ENCODE measurements around the gene MYCBP2.

Gene MYCBP2

GRCh38 chr13:77219401-77219800 lies 107.5 kb downstream of the MYCBP2 start:
- H3K27ac ChIP-seq (ENCODE audit: low read length, poor library complexity, severe bottlenecking): no peak overlapping the region
- no peak overlapping the region for H2BK15ac ChIP-seq (ENCODE audit: low read depth, poor library complexity, severe bottlenecking)
- no peak overlapping the region for H3K4me2 ChIP-seq (ENCODE audit: low read length, poor library complexity, severe bottlenecking)
- H2BK12ac ChIP-seq (ENCODE audit: low read length in 2 of 2): no peak overlapping the region
- peaks cover 6% of the 10 kb centered on the region for H3K79me1 ChIP-seq (replicated peaks; ENCODE audit: low read length, poor library complexity, severe bottlenecking)
- H3K4me3 ChIP-seq (ENCODE audit: insufficient read depth in 1 of 2, low read depth in 1 of 2, low read length in 2 of 2): no peak overlapping the region
- 94% methylated on average over 2 of the region's 2 CpGs for WGBS
- no peak overlapping the region for H2BK5ac ChIP-seq (ENCODE audit: low read depth, low read length, poor library complexity, severe bottlenecking)
- no peak overlapping the region for H3K9ac ChIP-seq (ENCODE audit: low read length)
- no peak overlapping the region for H3K4ac ChIP-seq (ENCODE audit: low read depth in 1 of 2, low read length in 2 of 2)
- H4K91ac ChIP-seq (ENCODE audit: low read length): no peak overlapping the region
- H3K18ac ChIP-seq (ENCODE audit: low read depth in 1 of 2, low read length in 2 of 2): no peak overlapping the region
- H3K27me3 ChIP-seq (ENCODE audit: control insufficient read depth in 1 of 2, insufficient read depth in 1 of 2, low read length in 2 of 2): no peaks in the 10 kb centered on the region
- no peak for DNase-seq
- no peaks in the 10 kb centered on the region for H3K9me3 ChIP-seq (ENCODE audit: control insufficient read depth, low read length)
- no peak overlapping the region for H4K8ac ChIP-seq (ENCODE audit: low read length)
- no peaks in the 10 kb centered on the region for H3K4me1 ChIP-seq (ENCODE audit: control insufficient read depth, insufficient read depth, low read depth, low read length)
- peaks cover 3 to 80% of the 10 kb centered on the region in 2 experiments for H3K36me3 ChIP-seq (ENCODE audit: control insufficient read depth in 1 of 2, insufficient read depth in 2 of 2, low read depth in 1 of 2, low read length in 2 of 2)
- H3K23ac ChIP-seq (ENCODE audit: low read length in 2 of 2): no peak overlapping the region
- no peak overlapping the region for H2BK120ac ChIP-seq (ENCODE audit: low read depth, low read length)
- no peak overlapping the region for H2AK5ac ChIP-seq (ENCODE audit: low read length, severe bottlenecking)
- H2AFZ ChIP-seq (ENCODE audit: low read depth, low read length): no peak overlapping the region
- no peak overlapping the region for H3K14ac ChIP-seq (ENCODE audit: low read length in 2 of 2)

- H2BK5ac ChIP-seq (ENCODE audit: low read depth, low read length, poor library complexity, severe bottlenecking): no peak overlapping the region
- H3K23ac ChIP-seq (ENCODE audit: low read length in 2 of 2): no peak overlapping the region
- H2BK12ac ChIP-seq (ENCODE audit: low read length in 2 of 2): no peak overlapping the region
- H2AFZ ChIP-seq (ENCODE audit: low read depth, low read length): no peak overlapping the region
- H3K79me1 ChIP-seq (replicated peaks; ENCODE audit: low read length, poor library complexity, severe bottlenecking): peaks cover 9% of the 10 kb centered on the region
- no peaks in the 10 kb centered on the region for H3K9me3 ChIP-seq (ENCODE audit: control insufficient read depth, low read length)
- no peak overlapping the region for H3K4ac ChIP-seq (ENCODE audit: low read depth in 1 of 2, low read length in 2 of 2)
- H3K14ac ChIP-seq (ENCODE audit: low read length in 2 of 2): no peak overlapping the region
- peaks cover 3 to 84% of the 10 kb centered on the region in 2 experiments for H3K36me3 ChIP-seq (ENCODE audit: control insufficient read depth in 1 of 2, insufficient read depth in 2 of 2, low read depth in 1 of 2, low read length in 2 of 2)
- H3K9ac ChIP-seq (ENCODE audit: low read length): no peak overlapping the region
- H2AK5ac ChIP-seq (ENCODE audit: low read length, severe bottlenecking): no peak overlapping the region
- H4K8ac ChIP-seq (ENCODE audit: low read length): no peak overlapping the region
- no peak overlapping the region for H3K4me2 ChIP-seq (ENCODE audit: low read length, poor library complexity, severe bottlenecking)
- no peaks in the 10 kb centered on the region for H3K27me3 ChIP-seq (ENCODE audit: control insufficient read depth in 1 of 2, insufficient read depth in 1 of 2, low read length in 2 of 2)
- H3K27ac ChIP-seq (ENCODE audit: low read length, poor library complexity, severe bottlenecking): no peak overlapping the region
- H2BK120ac ChIP-seq (ENCODE audit: low read depth, low read length): no peak overlapping the region
- H3K18ac ChIP-seq (ENCODE audit: low read depth in 1 of 2, low read length in 2 of 2): no peak overlapping the region
- no peak overlapping the region for H2BK15ac ChIP-seq (ENCODE audit: low read depth, poor library complexity, severe bottlenecking)
- H3K4me3 ChIP-seq (ENCODE audit: insufficient read depth in 1 of 2, low read depth in 1 of 2, low read length in 2 of 2): no peak overlapping the region
- DNase-seq: no peak
- WGBS: 76% methylated on average over 4 of the region's 4 CpGs
- H4K91ac ChIP-seq (ENCODE audit: low read length): no peak overlapping the region
- H3K4me1 ChIP-seq (ENCODE audit: control insufficient read depth, insufficient read depth, low read depth, low read length): no peaks in the 10 kb centered on the region
Measured at GRCh38 chr13:77218274-77218673, 108.6 kb downstream of the MYCBP2 start.

GRCh38 chr13:77215543-77215942 lies 111.4 kb downstream of the MYCBP2 start:
- Histone ChIP-seq H2BK5ac (ENCODE audit: low read depth, low read length, poor library complexity, severe bottlenecking) (no peak overlapping the region), H3K27ac (ENCODE audit: low read length, poor library complexity, severe bottlenecking) (no peak overlapping the region), H4K8ac (ENCODE audit: low read length) (no peak overlapping the region), H3K18ac (ENCODE audit: low read depth in 1 of 2, low read length in 2 of 2) (no peak overlapping the region), H3K9me3 (ENCODE audit: control insufficient read depth, low read length) (no peaks in the 10 kb centered on the region), H3K14ac (ENCODE audit: low read length in 2 of 2) (no peak overlapping the region), H3K4ac (ENCODE audit: low read depth in 1 of 2, low read length in 2 of 2) (no peak overlapping the region), H2AK5ac (ENCODE audit: low read length, severe bottlenecking) (no peak overlapping the region), H4K91ac (ENCODE audit: low read length) (no peak overlapping the region), H2BK120ac (ENCODE audit: low read depth, low read length) (no peak overlapping the region), H2BK12ac (ENCODE audit: low read length in 2 of 2) (no peak overlapping the region), H3K4me2 (ENCODE audit: low read length, poor library complexity, severe bottlenecking) (no peak overlapping the region), H3K4me3 (ENCODE audit: insufficient read depth in 1 of 2, low read depth in 1 of 2, low read length in 2 of 2) (no peak overlapping the region), H3K27me3 (ENCODE audit: control insufficient read depth in 1 of 2, insufficient read depth in 1 of 2, low read length in 2 of 2) (no peaks in the 10 kb centered on the region), H3K23ac (ENCODE audit: low read length in 2 of 2) (no peak overlapping the region), H2AFZ (ENCODE audit: low read depth, low read length) (no peak overlapping the region), H3K9ac (ENCODE audit: low read length) (no peak overlapping the region), H3K36me3 (ENCODE audit: control insufficient read depth in 1 of 2, insufficient read depth in 2 of 2, low read depth in 1 of 2, low read length in 2 of 2) (peaks cover 5 to 79% of the 10 kb centered on the region in 2 experiments), H3K4me1 (ENCODE audit: control insufficient read depth, insufficient read depth, low read depth, low read length) (no peaks in the 10 kb centered on the region), H3K79me1 (replicated peaks; ENCODE audit: low read length, poor library complexity, severe bottlenecking) (peaks cover 10% of the 10 kb centered on the region), H2BK15ac (ENCODE audit: low read depth, poor library complexity, severe bottlenecking) (no peak overlapping the region)
- WGBS: 88% methylated on average over 1 of the region's 2 CpGs
- no peak for DNase-seq

- Histone ChIP-seq H3K27me3 (ENCODE audit: control insufficient read depth in 1 of 2, insufficient read depth in 1 of 2, low read length in 2 of 2) (no peaks in the 10 kb centered on the region), H2AFZ (ENCODE audit: low read depth, low read length) (no peak overlapping the region), H3K4ac (ENCODE audit: low read depth in 1 of 2, low read length in 2 of 2) (no peak overlapping the region), H3K4me3 (ENCODE audit: insufficient read depth in 1 of 2, low read depth in 1 of 2, low read length in 2 of 2) (no peak overlapping the region), H4K8ac (ENCODE audit: low read length) (no peak overlapping the region), H2BK120ac (ENCODE audit: low read depth, low read length) (no peak overlapping the region), H3K14ac (ENCODE audit: low read length in 2 of 2) (no peak overlapping the region), H3K9me3 (ENCODE audit: control insufficient read depth, low read length) (no peaks in the 10 kb centered on the region), H4K91ac (ENCODE audit: low read length) (no peak overlapping the region), H2BK5ac (ENCODE audit: low read depth, low read length, poor library complexity, severe bottlenecking) (no peak overlapping the region), H3K9ac (ENCODE audit: low read length) (no peak overlapping the region), H2BK15ac (ENCODE audit: low read depth, poor library complexity, severe bottlenecking) (no peak overlapping the region), H3K4me1 (ENCODE audit: control insufficient read depth, insufficient read depth, low read depth, low read length) (no peaks in the 10 kb centered on the region), H3K18ac (ENCODE audit: low read depth in 1 of 2, low read length in 2 of 2) (no peak overlapping the region), H3K4me2 (ENCODE audit: low read length, poor library complexity, severe bottlenecking) (no peak overlapping the region), H2BK12ac (ENCODE audit: low read length in 2 of 2) (no peak overlapping the region), H3K27ac (ENCODE audit: low read length, poor library complexity, severe bottlenecking) (peak overlapping the region; percentile 29), H2AK5ac (ENCODE audit: low read length, severe bottlenecking) (no peak overlapping the region), H3K23ac (ENCODE audit: low read length in 2 of 2) (no peak overlapping the region), H3K79me1 (replicated peaks; ENCODE audit: low read length, poor library complexity, severe bottlenecking) (peaks cover 14% of the 10 kb centered on the region), H3K36me3 (ENCODE audit: control insufficient read depth in 1 of 2, insufficient read depth in 2 of 2, low read depth in 1 of 2, low read length in 2 of 2) (peaks cover 10 to 76% of the 10 kb centered on the region in 2 experiments)
- 75% methylated on average over 5 of the region's 5 CpGs for WGBS
- DNase-seq: peak; percentile 19
Measured at GRCh38 chr13:77213644-77214043, 113.2 kb downstream of the MYCBP2 start.
